Duodenal mucosa (tissue), 2 donors: ENCODE measurements around the gene FAM228B.

Experiments
- H3K27ac ChIP-seq: one replicate; pipeline ENCODE4 v1.7.0; 2013; ENCODE audit warnings: low read depth, low read length
- H3K27me3 ChIP-seq, 2 donors: one replicate each; pipeline ENCODE4 v1.7.0; 2013; ENCODE audit warnings: low read length in 2 of 2, control low read depth in 1 of 2; ENCODE audit not compliant: insufficient read depth in 2 of 2, control insufficient read depth in 1 of 2
- H3K36me3 ChIP-seq, 2 donors: one replicate each; pipeline ENCODE4 v1.7.0; 2013; ENCODE audit warnings: low read length in 2 of 2, control low read depth in 1 of 2; ENCODE audit not compliant: insufficient read depth in 2 of 2, control insufficient read depth in 1 of 2
- H3K4me1 ChIP-seq, 2 donors: one replicate each; pipeline ENCODE4 v1.7.0; 2013; ENCODE audit warnings: low read length in 2 of 2, control low read depth in 1 of 2; ENCODE audit not compliant: insufficient read depth in 2 of 2, control insufficient read depth in 1 of 2
- H3K4me3 ChIP-seq, 2 donors: one replicate each; pipeline ENCODE4 v1.7.0; 2013; ENCODE audit warnings: low read length in 2 of 2, low read depth in 1 of 2
- H3K9ac ChIP-seq, 2 donors: one replicate each; pipeline ENCODE4 v1.7.0; 2013; ENCODE audit warnings: low read length in 2 of 2, low read depth in 1 of 2
- H3K9me3 ChIP-seq, 2 donors: one replicate each; pipeline ENCODE4 v1.7.0; 2013; ENCODE audit warnings: low read length in 2 of 2, control low read depth in 1 of 2; ENCODE audit not compliant: control insufficient read depth in 1 of 2

Gene FAM228B

GRCh38 chr2:24123195-24123921 lies at the start of gene FAM228B, which contains the start of gene PFN4:
FAM228B (plus strand) TSS chr2:24123469; CDS start chr2:24124362, 893 bp downstream.
PFN4 (minus strand) TSS chr2:24123334; CDS start chr2:24122535, 799 bp downstream.
- Histone ChIP-seq H3K9ac (peak within 1 kb of the TSS; percentile 73 to 87), H3K4me1 (peaks cover 7 to 17% of the 10 kb centered on the region in 2 donors), H3K4me3 (peak within 1 kb of the TSS; percentile 75 to 88), H3K36me3 (no peaks in the 10 kb centered on the region), H3K27me3 (no peaks in the 10 kb centered on the region), H3K27ac (peak within 1 kb of the TSS; percentile 88), H3K9me3 (no peaks in the 10 kb centered on the region)

- Histone ChIP-seq H3K27me3 (no peaks in the 10 kb centered on the region), H3K4me1 (peaks cover 14 to 16% of the 10 kb centered on the region in 2 donors), H3K27ac (no peak overlapping the region), H3K9ac (no peak overlapping the region), H3K9me3 (no peaks in the 10 kb centered on the region), H3K36me3 (peaks cover 17 to 28% of the 10 kb centered on the region in 2 donors), H3K4me3 (no peak overlapping the region)
Observed at GRCh38 chr2:24073816-24074215, 49.5 kb upstream of the FAM228B start.

- H3K4me3 ChIP-seq = peak overlapping the region; percentile 88 to 98
- H3K9ac ChIP-seq = peak overlapping the region; percentile 82 to 87
- peaks cover 14 to 21% of the 10 kb centered on the region in 2 donors for H3K36me3 ChIP-seq
Observed at GRCh38 chr2:24075259-24075658, 48.0 kb upstream of the FAM228B start.

GRCh38 chr2:24075915-24076848 lies 47.1 kb upstream of the FAM228B start, which contains the start of gene SF3B6:
SF3B6 (minus strand) TSS chr2:24076326; CDS start chr2:24076229, 97 bp downstream.
- no peaks in the 10 kb centered on the region for H3K27me3 ChIP-seq
- no peaks in the 10 kb centered on the region for H3K9me3 ChIP-seq
- peak within 1 kb of the TSS; percentile 95 for H3K27ac ChIP-seq
- peak within 1 kb of the TSS; percentile 88 to 98 for H3K4me3 ChIP-seq
- peaks cover 16 to 23% of the 10 kb centered on the region in 2 donors for H3K36me3 ChIP-seq
- peak within 1 kb of the TSS; percentile 87 to 90 for H3K9ac ChIP-seq
- peaks cover 14 to 16% of the 10 kb centered on the region in 2 donors for H3K4me1 ChIP-seq

More at GRCh38 chr2:24075259-24075658, 48.0 kb upstream of the FAM228B start:
- Histone ChIP-seq H3K27me3 (no peaks in the 10 kb centered on the region), H3K27ac (no peak overlapping the region), H3K9me3 (no peaks in the 10 kb centered on the region), H3K4me1 (peaks cover 14 to 16% of the 10 kb centered on the region in 2 donors)

GRCh38 chr2:24076849-24077534 lies 46.3 kb upstream of the FAM228B start:
- Histone ChIP-seq H3K4me1 (peaks cover 14 to 17% of the 10 kb centered on the region in 2 donors), H3K9me3 (no peaks in the 10 kb centered on the region), H3K36me3 (peaks cover 18 to 29% of the 10 kb centered on the region in 2 donors), H3K27ac (peak overlapping the region; percentile 95), H3K9ac (peak overlapping the region; percentile 81 to 90), H3K27me3 (no peaks in the 10 kb centered on the region), H3K4me3 (peak overlapping the region; percentile 75 to 88)

- Histone ChIP-seq H3K27me3 (no peaks in the 10 kb centered on the region), H3K36me3 (peaks cover 16 to 34% of the 10 kb centered on the region in 2 donors), H3K9me3 (no peaks in the 10 kb centered on the region), H3K9ac (peak overlapping the region; percentile 81 to 90), H3K4me3 (peak overlapping the region; percentile 75 to 88), H3K27ac (peak overlapping the region; percentile 95), H3K4me1 (peaks cover 15 to 22% of the 10 kb centered on the region in 2 donors)
Observed at GRCh38 chr2:24077535-24077877, 45.8 kb upstream of the FAM228B start.

- Histone ChIP-seq H3K36me3 (peaks cover 15 to 34% of the 10 kb centered on the region in 2 donors), H3K9ac (peak overlapping the region; percentile 81 to 90), H3K27ac (peak overlapping the region; percentile 95), H3K4me1 (peaks cover 18 to 26% of the 10 kb centered on the region in 2 donors), H3K27me3 (no peaks in the 10 kb centered on the region), H3K9me3 (no peaks in the 10 kb centered on the region), H3K4me3 (peak overlapping the region; percentile 75 to 88)
Observed at GRCh38 chr2:24077879-24078278, 45.4 kb upstream of the FAM228B start.

- Histone ChIP-seq H3K27me3 (no peaks in the 10 kb centered on the region), H3K4me1 (peaks cover 24 to 26% of the 10 kb centered on the region in 2 donors), H3K4me3 (no peak overlapping the region), H3K9me3 (no peaks in the 10 kb centered on the region), H3K27ac (no peak overlapping the region), H3K9ac (no peak overlapping the region), H3K36me3 (peaks cover 12 to 27% of the 10 kb centered on the region in 2 donors)
Observed at GRCh38 chr2:24080701-24081100, 42.6 kb upstream of the FAM228B start.

- Histone ChIP-seq H3K27ac (peak overlapping the region; percentile 90), H3K9me3 (no peaks in the 10 kb centered on the region), H3K36me3 (peaks cover 12 to 30% of the 10 kb centered on the region in 2 donors), H3K4me3 (peak overlapping the region; percentile 77 to 88), H3K4me1 (peaks cover 19 to 20% of the 10 kb centered on the region in 2 donors), H3K27me3 (no peaks in the 10 kb centered on the region), H3K9ac (peak overlapping the region; percentile 36 to 89)
Observed at GRCh38 chr2:24082787-24083566, 40.3 kb upstream of the FAM228B start.
